Trophoblast cell (in vitro differentiated cells and primary cell): Measurements from ENCODE around the gene VPS39.

Experiments used
- DNase-seq, 2 donors: peaks; one replicate each; pipeline ENCODE4 v3.0.0-alpha.2; 2016
- H2AFZ ChIP-seq: 2 replicates; pipeline ENCODE4 v1.6.1; 2013; ENCODE audit warnings: low read length, moderate library complexity, mild to moderate bottlenecking; ENCODE audit not compliant: insufficient read depth, poor library complexity
- H2AK5ac ChIP-seq: 2 replicates; pipeline ENCODE4 v1.6.1; 2013; ENCODE audit warnings: mild to moderate bottlenecking, low read length
- H2BK120ac ChIP-seq: 2 replicates; pipeline ENCODE4 v1.6.1; 2013; ENCODE audit warnings: low read length, mild to moderate bottlenecking, moderate library complexity; ENCODE audit not compliant: insufficient read depth, poor library complexity
- H2BK12ac ChIP-seq: 2 replicates; pipeline ENCODE4 v1.6.1; 2013; ENCODE audit warnings: mild to moderate bottlenecking, low read length, moderate library complexity
- H2BK5ac ChIP-seq: 2 replicates; pipeline ENCODE4 v1.6.1; 2013; ENCODE audit warnings: low read length, low read depth, moderate library complexity, mild to moderate bottlenecking; ENCODE audit not compliant: poor library complexity
- H3K14ac ChIP-seq: 2 replicates; pipeline ENCODE4 v1.6.1; 2013; ENCODE audit warnings: mild to moderate bottlenecking, low read length
- H3K18ac ChIP-seq: 2 replicates; pipeline ENCODE4 v1.6.1; 2013; ENCODE audit warnings: mild to moderate bottlenecking, low read length
- H3K23ac ChIP-seq: 2 replicates; pipeline ENCODE4 v1.6.1; 2013; ENCODE audit warnings: low read length
- H3K27ac ChIP-seq: 2 replicates; pipeline ENCODE4 v1.5.1; 2013; ENCODE audit warnings: low read depth, mild to moderate bottlenecking, inconsistent platforms, low read length, moderate library complexity
- H3K27me3 ChIP-seq: 2 replicates; pipeline ENCODE4 v1.6.1; 2013; ENCODE audit warnings: inconsistent platforms, mild to moderate bottlenecking, low read length, moderate library complexity; ENCODE audit not compliant: insufficient read depth
- H3K36me3 ChIP-seq, 2 experiments: 1 replicate in 1 of 2; 2 replicates in 1 of 2; pipeline ENCODE4 v1.6.1; 2013; ENCODE audit warnings: low read length in 2 of 2, mild to moderate bottlenecking in 2 of 2, moderate library complexity in 1 of 2; ENCODE audit not compliant: insufficient read depth in 2 of 2, control insufficient read depth in 1 of 2
- H3K4ac ChIP-seq: 2 replicates; pipeline ENCODE4 v1.6.1; 2013; ENCODE audit warnings: low read depth, mild to moderate bottlenecking, low read length, moderate library complexity
- H3K4me1 ChIP-seq, 2 experiments: 1 replicate in 1 of 2; 2 replicates in 1 of 2; pipeline ENCODE4 v1.6.1; 2013; ENCODE audit warnings: low read length in 2 of 2, mild to moderate bottlenecking in 2 of 2, moderate library complexity in 1 of 2; ENCODE audit not compliant: insufficient read depth in 2 of 2, control insufficient read depth in 1 of 2
- H3K4me2 ChIP-seq: 2 replicates; pipeline ENCODE4 v1.6.1; 2013; ENCODE audit warnings: inconsistent platforms, mild to moderate bottlenecking, low read length, moderate library complexity
- H3K4me3 ChIP-seq: 2 replicates; pipeline ENCODE4 v1.5.1; 2013; ENCODE audit warnings: mild to moderate bottlenecking, low read depth, low read length, inconsistent platforms
- H3K79me1 ChIP-seq: one replicate; pipeline ENCODE4 v1.6.1; 2013; ENCODE audit warnings: low read length
- H3K79me2 ChIP-seq: 2 replicates; pipeline ENCODE4 v1.6.1; 2013; ENCODE audit warnings: low read length, mild to moderate bottlenecking; ENCODE audit not compliant: control insufficient read depth, insufficient read depth, poor library complexity
- H3K9ac ChIP-seq: 2 replicates; pipeline ENCODE4 v1.6.1; 2013; ENCODE audit warnings: mild to moderate bottlenecking, low read length
- H3K9me3 ChIP-seq: 2 replicates; pipeline ENCODE4 v1.6.1; 2013; ENCODE audit warnings: low read depth, mild to moderate bottlenecking, control low read depth, inconsistent platforms, low read length; ENCODE audit not compliant: insufficient read depth
- H4K12ac ChIP-seq: 2 replicates; pipeline ENCODE4 v1.6.1; 2013; ENCODE audit warnings: low read depth, mild to moderate bottlenecking, low read length, moderate library complexity
- H4K8ac ChIP-seq: 2 replicates; pipeline ENCODE4 v1.6.1; 2013; ENCODE audit warnings: low read depth, mild to moderate bottlenecking, low read length, moderate library complexity
- H4K91ac ChIP-seq: one replicate; pipeline ENCODE4 v1.6.1; 2013; ENCODE audit warnings: low read depth, mild to moderate bottlenecking, low read length, moderate library complexity
- WGBS: extraction: QIAGEN DNeasy Blood & Tissue Kit; methylation state at CpG from one replicate; pipeline ENCODE4 v1.1.7; 2013; ENCODE audit warnings: missing lambda C conversion rate; ENCODE audit not compliant: insufficient read length, insufficient coverage; ENCODE audit errors: extremely low coverage; 5-methylcytosine and 5-hydroxymethylcytosine counted together

Gene VPS39

GRCh38 chr15:42178056-42178455 is 30.0 kb downstream of the VPS39 start:
- Histone ChIP-seq H3K14ac (no peak overlapping the region), H2BK12ac (no peak overlapping the region), H4K8ac (no peak overlapping the region), H3K23ac (no peak overlapping the region), H3K4me3 (no peak overlapping the region), H2AFZ (no peak overlapping the region), H3K27ac (no peak overlapping the region), H3K4me1 (no peaks in the 10 kb centered on the region), H3K9me3 (no peaks in the 10 kb centered on the region), H2BK5ac (no peak overlapping the region), H2AK5ac (no peak overlapping the region), H3K9ac (no peak overlapping the region), H3K27me3 (no peaks in the 10 kb centered on the region), H3K79me2 (no peaks in the 10 kb centered on the region), H3K18ac (no peak overlapping the region), H4K12ac (no peak overlapping the region), H3K36me3 (peaks cover 18 to 35% of the 10 kb centered on the region in 2 experiments), H3K79me1 (no peaks in the 10 kb centered on the region), H4K91ac (no peak overlapping the region), H3K4me2 (no peak overlapping the region), H2BK120ac (no peak overlapping the region), H3K4ac (no peak overlapping the region)
- DNase-seq, result no peak
- WGBS, result no CpG with 5 or more reads among the region's 2 CpGs

- Histone ChIP-seq H2BK120ac (no peak overlapping the region), H2BK12ac (no peak overlapping the region), H3K9ac (no peak overlapping the region), H4K91ac (no peak overlapping the region), H2AFZ (no peak overlapping the region), H4K8ac (no peak overlapping the region), H3K4me2 (no peak overlapping the region), H3K18ac (no peak overlapping the region), H3K79me2 (no peaks in the 10 kb centered on the region), H3K36me3 (peaks cover 20 to 39% of the 10 kb centered on the region in 2 experiments), H3K79me1 (no peaks in the 10 kb centered on the region), H4K12ac (no peak overlapping the region), H3K9me3 (no peaks in the 10 kb centered on the region), H2AK5ac (no peak overlapping the region), H3K4ac (no peak overlapping the region), H3K27ac (no peak overlapping the region), H3K27me3 (no peaks in the 10 kb centered on the region), H3K14ac (no peak overlapping the region), H3K4me1 (no peaks in the 10 kb centered on the region), H2BK5ac (no peak overlapping the region), H3K4me3 (no peak overlapping the region), H3K23ac (no peak overlapping the region)
- no CpG with 5 or more reads among the region's 5 CpGs for WGBS
- no peak for DNase-seq
Measured at GRCh38 chr15:42175671-42176070, 32.4 kb downstream of the VPS39 start.

- no peaks in the 10 kb centered on the region for H3K9me3 ChIP-seq
- H2BK120ac ChIP-seq, result no peak overlapping the region
- no peak overlapping the region for H2AK5ac ChIP-seq
- H4K8ac ChIP-seq, result no peak overlapping the region
- no peak overlapping the region for H3K14ac ChIP-seq
- H2BK5ac ChIP-seq, result no peak overlapping the region
- no peak overlapping the region for H3K4me3 ChIP-seq
- peak overlapping the region; percentile 37 for H3K9ac ChIP-seq
- no peak overlapping the region for H4K91ac ChIP-seq
- no peak overlapping the region for H4K12ac ChIP-seq
- no peak overlapping the region for H2AFZ ChIP-seq
- no peaks in the 10 kb centered on the region for H3K79me2 ChIP-seq
- H3K4me1 ChIP-seq, result no peaks in the 10 kb centered on the region
- H3K36me3 ChIP-seq, result peaks cover 24 to 42% of the 10 kb centered on the region in 2 experiments
- whole genome bisulfite sequencing, result no CpG with 5 or more reads among the region's 5 CpGs
- no peak for DNase-seq
- H3K23ac ChIP-seq, result no peak overlapping the region
- H3K27ac ChIP-seq, result no peak overlapping the region
- H3K18ac ChIP-seq, result no peak overlapping the region
- H3K27me3 ChIP-seq, result no peaks in the 10 kb centered on the region
- no peaks in the 10 kb centered on the region for H3K79me1 ChIP-seq
- H2BK12ac ChIP-seq, result no peak overlapping the region
- H3K4ac ChIP-seq, result no peak overlapping the region
- no peak overlapping the region for H3K4me2 ChIP-seq
Measured at GRCh38 chr15:42172475-42172874, 35.6 kb downstream of the VPS39 start.

- Histone ChIP-seq H3K4me3 (no peak overlapping the region), H3K23ac (no peak overlapping the region), H3K4me1 (no peaks in the 10 kb centered on the region), H2BK120ac (no peak overlapping the region), H3K9ac (no peak overlapping the region), H3K4ac (no peak overlapping the region), H3K27me3 (no peaks in the 10 kb centered on the region), H2AFZ (no peak overlapping the region), H3K79me2 (no peaks in the 10 kb centered on the region), H2AK5ac (no peak overlapping the region), H3K27ac (no peak overlapping the region), H3K18ac (no peak overlapping the region), H3K79me1 (no peaks in the 10 kb centered on the region), H2BK5ac (no peak overlapping the region), H3K9me3 (no peaks in the 10 kb centered on the region), H3K14ac (no peak overlapping the region), H4K12ac (no peak overlapping the region), H2BK12ac (no peak overlapping the region), H3K4me2 (no peak overlapping the region), H4K91ac (no peak overlapping the region), H4K8ac (no peak overlapping the region), H3K36me3 (peaks cover 28 to 49% of the 10 kb centered on the region in 2 experiments)
- no CpG with 5 or more reads among the region's 1 CpG for WGBS
- DNase-seq, result no peak
Measured at GRCh38 chr15:42171795-42172194, 36.3 kb downstream of the VPS39 start.
